HCT116 (cell line): ENCODE data around the gene ATP6V1G1. TPM values are rescaled to one million over a fixed set of nuclear protein-coding genes. Genes with fewer than 3 reads are reported as not detected.

Experiments
- ATAC-seq: fragments of 200-7000 bp; cut with Tn5 transposase; 2 replicates; pipeline ENCODE4 v1.9.1; 2020; ENCODE audit warnings: mild to moderate bottlenecking, moderate library complexity
- BruUV-seq: library from RNA; stranded (reverse); fragments of 400-500 nt; replicated peaks from 2 replicates; lab custom pipeline; 2021; lab: Mats Ljungman, UMichigan
- CTCF ChIA-PET: fragments of 300-600 bp; sonication (Branson Sonifier 250); formaldehyde crosslinking; loops from one replicate; lab custom pipeline; 2021; ENCODE audit warnings: antibody characterized with exemption; lab: Charles Lee
- POLR2A ChIA-PET: fragments of 300-600, 350-600 bp; sonication (Branson Sonifier 250); formaldehyde crosslinking; loops from one replicate; lab custom pipeline; 2021; ENCODE audit warnings: antibody characterized with exemption; lab: Charles Lee
- RAD21 ChIA-PET, 2 experiments: fragments of 300-600 bp; sonication (Branson Sonifier 250); formaldehyde crosslinking; loops; one replicate each; lab custom pipeline; 2023; ENCODE audit warnings: low total read pairs in 2 of 2; ENCODE audit not compliant: uncharacterized antibody in 2 of 2, unreplicated experiment in 2 of 2, low non-redundant PET in 1 of 2; lab: Charles Lee
- DNase-seq: peaks from one replicate; pipeline ENCODE4 v3.0.0-alpha.2; 2010; ENCODE audit warnings: low read depth, low spot score
- H2AFZ ChIP-seq: fragments of 200-600 bp; shearing (Covaris generic), sonication (generic); 2 replicates; pipeline ENCODE4 v1.6.1; 2017; ENCODE audit warnings: low read depth, mixed run types, mixed read lengths, antibody characterized with exemption, low read length; ENCODE audit not compliant: poor library complexity, severe bottlenecking
- H3K27ac ChIP-seq: 2 replicates; pipeline ENCODE4 v1.5.1; 2012; ENCODE audit warnings: low read depth, low read length
- H3K27me3 ChIP-seq: fragments of 200-600 bp; sonication (generic); 2 replicates; pipeline ENCODE4 v1.6.1; 2016; ENCODE audit warnings: mixed run types, low read length, mixed read lengths; ENCODE audit not compliant: insufficient read depth
- H3K36me3 ChIP-seq, 2 experiments: fragments of 200-500 bp in 1 of 2; fragments of 200-600 bp in 1 of 2; sonication (Bioruptor generic) in 1 of 2; sonication (generic) in 1 of 2; 2 replicates each; pipeline versions ENCODE4 v1.5.1 to v1.6.1; 2014 to 2016; ENCODE audit warnings: low read length in 2 of 2, inconsistent platforms in 1 of 2, mixed read lengths in 1 of 2, mixed run types in 1 of 2; ENCODE audit not compliant: insufficient read depth in 2 of 2, control insufficient read depth in 1 of 2
- H3K4me1 ChIP-seq, 2 experiments: fragments of 200-600 bp in 1 of 2; sonication (generic) in 1 of 2; 2 replicates each; pipeline versions ENCODE4 v1.5.1 to v1.6.1; 2012 to 2017; ENCODE audit warnings: low read length in 2 of 2, inconsistent platforms in 1 of 2, mild to moderate bottlenecking in 1 of 2, mixed read lengths in 1 of 2, mixed run types in 1 of 2, moderate library complexity in 1 of 2; ENCODE audit not compliant: insufficient read depth in 2 of 2, control insufficient read depth in 1 of 2
- H3K4me2 ChIP-seq: fragments of 200-600 bp; sonication (generic); 2 replicates; pipeline ENCODE4 v1.6.1; 2017; ENCODE audit warnings: mixed run types, low read length, mixed read lengths
- H3K4me3 ChIP-seq, 2 experiments: fragments of 200-600 bp in 1 of 2; sonication (generic) in 1 of 2; replicated peaks in 1 of 2; 2 replicates each; pipeline ENCODE4 v1.5.1; 2011 to 2016; ENCODE audit warnings: low read length in 2 of 2, control low read depth in 1 of 2, low read depth in 1 of 2, mild to moderate bottlenecking in 1 of 2, mixed read lengths in 1 of 2, mixed run types in 1 of 2
- H3K79me2 ChIP-seq: fragments of 200-600 bp; sonication (generic); 2 replicates; pipeline ENCODE4 v1.6.1; 2017; ENCODE audit warnings: mild to moderate bottlenecking, mixed run types, low read length, moderate library complexity, mixed read lengths; ENCODE audit not compliant: insufficient read depth
- H3K9ac ChIP-seq: fragments of 200-600 bp; sonication (generic); 2 replicates; pipeline ENCODE4 v1.6.1; 2016; ENCODE audit warnings: low read length, mixed read lengths
- H3K9me2 ChIP-seq: fragments of 200-600 bp; sonication (generic), shearing (Covaris generic); 2 replicates; pipeline ENCODE4 v1.6.1; 2017; ENCODE audit warnings: mixed run types, mild to moderate bottlenecking, moderate library complexity; ENCODE audit not compliant: insufficient read depth
- H3K9me3 ChIP-seq, 2 experiments: fragments of 200-500 bp in 1 of 2; fragments of 200-600 bp in 1 of 2; sonication (Bioruptor generic) in 1 of 2; sonication (generic) in 1 of 2; 2 replicates each; pipeline ENCODE4 v1.6.1; 2014 to 2017; ENCODE audit warnings: low read length in 2 of 2, mixed read lengths in 2 of 2, inconsistent platforms in 1 of 2, low read depth in 1 of 2, mild to moderate bottlenecking in 1 of 2, mixed run types in 1 of 2, moderate library complexity in 1 of 2; ENCODE audit not compliant: control insufficient read depth in 1 of 2, insufficient read depth in 1 of 2
- H4K20me1 ChIP-seq: fragments of 200-600 bp; sonication (generic), shearing (Covaris generic); 2 replicates; pipeline ENCODE4 v1.6.1; 2017; ENCODE audit warnings: mixed run types, mild to moderate bottlenecking, moderate library complexity; ENCODE audit not compliant: insufficient read depth
- ATF3 ChIP-seq: IDR thresholded peaks from 2 replicates; pipeline ENCODE4 v1.6.1; 2012
- CBX3 ChIP-seq: IDR thresholded peaks from 2 replicates; pipeline ENCODE4 v1.6.1; 2012; ENCODE audit warnings: low read depth
- EZH2 ChIP-seq: fragments of 200-600 bp; sonication (generic); IDR thresholded peaks from 2 replicates; pipeline ENCODE4 v1.6.1; 2017; ENCODE audit warnings: antibody characterized with exemption, mixed run types
- FOSL1 ChIP-seq: IDR thresholded peaks from 2 replicates; pipeline ENCODE4 v1.6.1; 2012; ENCODE audit warnings: low read depth
- POLR2A ChIP-seq: IDR thresholded peaks from 2 replicates; pipeline ENCODE4 v1.7.0; 2011; ENCODE audit warnings: borderline replicate concordance; ENCODE audit not compliant: insufficient read depth, insufficient read length; ENCODE audit errors: extremely low read depth
- RAD21 ChIP-seq: IDR thresholded peaks from 2 replicates; pipeline ENCODE4 v1.6.1; 2012; ENCODE audit warnings: low read depth, mild to moderate bottlenecking
- REST ChIP-seq: IDR thresholded peaks from 2 replicates; pipeline ENCODE4 v1.6.1; 2012; ENCODE audit warnings: low read depth
- SP1 ChIP-seq: IDR thresholded peaks from 2 replicates; pipeline ENCODE4 v1.6.1; 2012; ENCODE audit warnings: low read depth
- SRF ChIP-seq: IDR thresholded peaks from 2 replicates; pipeline ENCODE4 v1.6.1; 2012; ENCODE audit warnings: low read depth
- ZNF274 ChIP-seq: fragments of 200-500 bp; sonication (Bioruptor generic); IDR thresholded peaks from 2 replicates; pipeline ENCODE4 v1.6.1; 2014; ENCODE audit warnings: mild to moderate bottlenecking, low read depth, low read length, inconsistent platforms
- intact Hi-C: fragments of 100-400 bp; cut with micrococcal nuclease; formaldehyde crosslinking; loops from 2 replicates; pipeline ENCODE4 v1.10.0; 2022
- total RNA-seq: library from RNA; stranded (reverse); gene quantifications from one replicate; pipeline ENCODE4 v1.2.1, GENCODE V29; 2021; ENCODE audit not compliant: unreplicated experiment
- TF ChIP-seq, protein P1 (sequence below), 3 experiments: fragments of 200-600 bp in 1 of 3; sonication (generic) in 1 of 3; IDR thresholded peaks in 2 of 3; conservative IDR thresholded peaks in 1 of 3; 2 replicates each; pipeline ENCODE4 v1.5.1; 2012 to 2017; ENCODE audit warnings: low read depth in 2 of 3, low read length in 2 of 3, antibody characterized with exemption in 1 of 3, borderline replicate concordance in 1 of 3, control low read depth in 1 of 3, mild to moderate bottlenecking in 1 of 3, mixed read lengths in 1 of 3, mixed run types in 1 of 3, moderate library complexity in 1 of 3; ENCODE audit not compliant: insufficient read depth in 1 of 3

The ATP6V1G1 gene
- total RNA-seq, 1 experiment from 2014 or later, result 72.3 TPM

- ChIA-PET RAD21 (no interaction called here), CTCF (no interaction called here)
- no TSS peak for BruUV-seq
- H3K4me2 ChIP-seq, result no peak overlapping the region
- no peak overlapping the region for H3K4me3 ChIP-seq
- DNase-seq, result no peak
- no peaks in the 10 kb centered on the region for H3K79me2 ChIP-seq
- TF ChIP-seq FOSL1 (no peak), SRF (no peak), ATF3 (no peak), REST (no peak), ZNF274 (no peak), POLR2A (no peak), RAD21 (no peak), SP1 (no peak), CBX3 (no peak), EZH2 (no peak)
- TF ChIP-seq, protein P1, sequence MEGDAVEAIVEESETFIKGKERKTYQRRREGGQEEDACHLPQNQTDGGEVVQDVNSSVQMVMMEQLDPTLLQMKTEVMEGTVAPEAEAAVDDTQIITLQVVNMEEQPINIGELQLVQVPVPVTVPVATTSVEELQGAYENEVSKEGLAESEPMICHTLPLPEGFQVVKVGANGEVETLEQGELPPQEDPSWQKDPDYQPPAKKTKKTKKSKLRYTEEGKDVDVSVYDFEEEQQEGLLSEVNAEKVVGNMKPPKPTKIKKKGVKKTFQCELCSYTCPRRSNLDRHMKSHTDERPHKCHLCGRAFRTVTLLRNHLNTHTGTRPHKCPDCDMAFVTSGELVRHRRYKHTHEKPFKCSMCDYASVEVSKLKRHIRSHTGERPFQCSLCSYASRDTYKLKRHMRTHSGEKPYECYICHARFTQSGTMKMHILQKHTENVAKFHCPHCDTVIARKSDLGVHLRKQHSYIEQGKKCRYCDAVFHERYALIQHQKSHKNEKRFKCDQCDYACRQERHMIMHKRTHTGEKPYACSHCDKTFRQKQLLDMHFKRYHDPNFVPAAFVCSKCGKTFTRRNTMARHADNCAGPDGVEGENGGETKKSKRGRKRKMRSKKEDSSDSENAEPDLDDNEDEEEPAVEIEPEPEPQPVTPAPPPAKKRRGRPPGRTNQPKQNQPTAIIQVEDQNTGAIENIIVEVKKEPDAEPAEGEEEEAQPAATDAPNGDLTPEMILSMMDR (IDR thresholded peaks at IDR 0.05 in 2 of 3, conservative IDR thresholded peaks at IDR 0.05 in 1 of 3; ENCODE audit: borderline replicate concordance in 1 of 3, insufficient read depth in 1 of 3, low read depth in 2 of 3, low read length in 2 of 3), result no peak
- TF ChIP-seq, all 23 proteins: peak for 0
- H3K9ac ChIP-seq, result no peak overlapping the region
- peaks cover 0 to 3% of the 10 kb centered on the region in 2 experiments; a peak in 1 of 4 replicates for H3K36me3 ChIP-seq
- no peaks in the 10 kb centered on the region for H3K27me3 ChIP-seq
- POLR2A ChIA-PET, result no interaction called here
- intact Hi-C loops, result no loop called here
- H3K9me3 ChIP-seq, result no peaks in the 10 kb centered on the region
- no peaks in the 10 kb centered on the region for H4K20me1 ChIP-seq
- H2AFZ ChIP-seq, result no peak overlapping the region
- H3K27ac ChIP-seq, result no peak overlapping the region
- no peaks in the 10 kb centered on the region for H3K9me2 ChIP-seq
- no peak for ATAC-seq
- H3K4me1 ChIP-seq, result peaks cover 0 to 7% of the 10 kb centered on the region in 2 experiments; a peak in 2 of 4 replicates
These were observed 38.9 kb downstream of the ATP6V1G1 start for GRCh38 chr9:114626415-114627020.
